CD4-positive, alpha-beta T cell treated with Interleukin-12 subunit alpha and Interleukin-12 subunit beta, for 1 hour (primary cell): ENCODE measurements around the gene OR10A3.
"Not testable (repeated sequence)": the region's sequence is repeated elsewhere in the genome, so short reads cannot be mapped to it uniquely, and the experiment has no call there.

Source experiments
- DNase-seq: peaks from one replicate; pipeline ENCODE4 v3.0.0-alpha.2; 2020

Gene OR10A3

GRCh38 chr11:7941608-7942007 lies at the start of gene OR10A3:
OR10A3 (minus strand) TSS chr11:7941708; CDS start chr11:7939520, 2,188 bp downstream.
- DNase-seq = no peak

GRCh38 chr11:7987560-7987883 lies 46.0 kb upstream of the OR10A3 start:
- DNase-seq = not testable (repeated sequence)

GRCh38 chr11:7986768-7987559 lies 45.5 kb upstream of the OR10A3 start, which contains the start of gene EIF3F:
EIF3F (plus strand) TSS chr11:7987337; CDS start chr11:7987353, 16 bp downstream.
- DNase-seq = peak; percentile 98

- DNase-seq = no peak
Measured at GRCh38 chr11:7983832-7984590, 42.5 kb upstream of the OR10A3 start.

- DNase-seq = no peak
Measured at GRCh38 chr11:7982582-7983119, 41.1 kb upstream of the OR10A3 start.

GRCh38 chr11:7981619-7982157 lies 40.2 kb upstream of the OR10A3 start:
- no peak for DNase-seq

- no peak for DNase-seq
Measured at GRCh38 chr11:7977232-7977917, 35.9 kb upstream of the OR10A3 start.

GRCh38 chr11:7974668-7975067 lies 33.2 kb upstream of the OR10A3 start:
- DNase-seq = no peak

GRCh38 chr11:7973011-7973410 lies 31.5 kb upstream of the OR10A3 start:
- DNase-seq = no peak

GRCh38 chr11:7971846-7972245 lies 30.3 kb upstream of the OR10A3 start:
- DNase-seq = no peak

- DNase-seq = no peak
Measured at GRCh38 chr11:7969756-7970646, 28.5 kb upstream of the OR10A3 start.

GRCh38 chr11:7968686-7969085 lies 27.2 kb upstream of the OR10A3 start:
- no peak for DNase-seq

GRCh38 chr11:7967826-7968225 lies 26.3 kb upstream of the OR10A3 start:
- DNase-seq = no peak

GRCh38 chr11:7967097-7967496 lies 25.6 kb upstream of the OR10A3 start:
- DNase-seq = no peak

GRCh38 chr11:7965386-7965785 lies 23.9 kb upstream of the OR10A3 start, which contains the start of gene NLRP10:
NLRP10 (minus strand) TSS chr11:7965447; CDS start chr11:7963495, 1,952 bp downstream.
- DNase-seq = no peak

- DNase-seq = no peak
Measured at GRCh38 chr11:7964873-7965272, 23.4 kb upstream of the OR10A3 start.

- DNase-seq = no peak
Measured at GRCh38 chr11:7964261-7964660, 22.8 kb upstream of the OR10A3 start.

GRCh38 chr11:7955191-7955590 lies 13.7 kb upstream of the OR10A3 start:
- no peak for DNase-seq

GRCh38 chr11:7949934-7950333 lies 8.4 kb upstream of the OR10A3 start:
- DNase-seq = no peak

- no peak for DNase-seq
Measured at GRCh38 chr11:7944123-7944522, 2.6 kb upstream of the OR10A3 start.

- no peak for DNase-seq
Measured at GRCh38 chr11:7941146-7941545, 362 bp downstream of the OR10A3 start.

- no peak for DNase-seq
Measured at GRCh38 chr11:7936615-7937014, 4.9 kb downstream of the OR10A3 start.
